ENCODE measurements around the gene LYPD8. TPM values are rescaled to one million over a fixed set of nuclear protein-coding genes. Genes with fewer than 3 reads are reported as not detected.

Gene LYPD8
- total and polyA plus RNA-seq, 2 donors (not counting 1 experiment from before 2014, with no cell fraction given), result 0.17 TPM; not detected in 1

DNA sequence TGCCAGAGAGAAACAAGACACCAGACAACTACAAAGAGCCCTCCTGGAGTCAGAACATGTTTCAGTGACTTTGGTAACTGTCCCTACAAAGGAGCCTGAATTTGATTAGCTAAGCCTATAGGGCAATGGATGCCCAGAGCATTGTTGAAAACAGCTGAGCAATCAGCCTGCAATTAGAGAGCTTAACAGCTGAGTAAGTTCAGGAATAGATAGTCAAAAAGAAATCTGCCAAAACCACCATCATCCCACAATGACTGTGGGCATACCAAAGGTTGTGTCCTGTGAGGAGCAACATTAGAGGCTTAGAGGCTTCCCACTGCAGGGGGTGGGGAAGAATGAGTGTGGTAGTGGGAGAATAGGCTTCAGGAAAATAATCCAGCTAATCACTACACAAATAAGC lies 38.0 kb upstream of the LYPD8 start:
- no peak for TF ChIP-seq EZH2 (IDR thresholded peaks at IDR 0.05; ENCODE audit: low read length, missing control alignments)
- TF ChIP-seq, protein P1, sequence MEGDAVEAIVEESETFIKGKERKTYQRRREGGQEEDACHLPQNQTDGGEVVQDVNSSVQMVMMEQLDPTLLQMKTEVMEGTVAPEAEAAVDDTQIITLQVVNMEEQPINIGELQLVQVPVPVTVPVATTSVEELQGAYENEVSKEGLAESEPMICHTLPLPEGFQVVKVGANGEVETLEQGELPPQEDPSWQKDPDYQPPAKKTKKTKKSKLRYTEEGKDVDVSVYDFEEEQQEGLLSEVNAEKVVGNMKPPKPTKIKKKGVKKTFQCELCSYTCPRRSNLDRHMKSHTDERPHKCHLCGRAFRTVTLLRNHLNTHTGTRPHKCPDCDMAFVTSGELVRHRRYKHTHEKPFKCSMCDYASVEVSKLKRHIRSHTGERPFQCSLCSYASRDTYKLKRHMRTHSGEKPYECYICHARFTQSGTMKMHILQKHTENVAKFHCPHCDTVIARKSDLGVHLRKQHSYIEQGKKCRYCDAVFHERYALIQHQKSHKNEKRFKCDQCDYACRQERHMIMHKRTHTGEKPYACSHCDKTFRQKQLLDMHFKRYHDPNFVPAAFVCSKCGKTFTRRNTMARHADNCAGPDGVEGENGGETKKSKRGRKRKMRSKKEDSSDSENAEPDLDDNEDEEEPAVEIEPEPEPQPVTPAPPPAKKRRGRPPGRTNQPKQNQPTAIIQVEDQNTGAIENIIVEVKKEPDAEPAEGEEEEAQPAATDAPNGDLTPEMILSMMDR (conservative IDR thresholded peaks at IDR 0.05 in 1 of 2, IDR thresholded peaks at IDR 0.05 in 1 of 2; ENCODE audit: low read depth in 1 of 2, low read length in 2 of 2), result no peak
- Histone ChIP-seq H3K79me2 (ENCODE audit: control insufficient read depth, insufficient read depth, low read length) (no peaks in the 10 kb centered on the region), H3K4me3 (replicated peaks in 1 of 4; ENCODE audit: control extremely low read depth in 1 of 4, insufficient read depth in 1 of 4, low read depth in 3 of 4, low read length in 4 of 4) (no peak overlapping the region), H3K4me2 (ENCODE audit: extremely low read depth, insufficient read depth, low read length) (no peak overlapping the region), H3K27ac (ENCODE audit: insufficient read depth, low read length) (no peak overlapping the region), H3K9ac (ENCODE audit: insufficient read depth, low read length) (no peak overlapping the region), H3K9me3 (ENCODE audit: control insufficient read depth, insufficient read depth, low read depth, low read length) (no peaks in the 10 kb centered on the region), H3K36me3 (ENCODE audit: control insufficient read depth, insufficient read depth, low read length) (no peaks in the 10 kb centered on the region), H2AFZ (ENCODE audit: low read length) (no peak overlapping the region), H3K27me3 (ENCODE audit: control insufficient read depth, insufficient read depth, low read length) (no peaks in the 10 kb centered on the region), H4K20me1 (ENCODE audit: control insufficient read depth, extremely low read depth, insufficient read depth, low read length) (no peaks in the 10 kb centered on the region), H3K4me1 (ENCODE audit: control insufficient read depth, extremely low read depth, insufficient read depth, low read length) (no peaks in the 10 kb centered on the region)
- no peak for DNase-seq (ENCODE audit: low read depth in 2 of 2)

DNA sequence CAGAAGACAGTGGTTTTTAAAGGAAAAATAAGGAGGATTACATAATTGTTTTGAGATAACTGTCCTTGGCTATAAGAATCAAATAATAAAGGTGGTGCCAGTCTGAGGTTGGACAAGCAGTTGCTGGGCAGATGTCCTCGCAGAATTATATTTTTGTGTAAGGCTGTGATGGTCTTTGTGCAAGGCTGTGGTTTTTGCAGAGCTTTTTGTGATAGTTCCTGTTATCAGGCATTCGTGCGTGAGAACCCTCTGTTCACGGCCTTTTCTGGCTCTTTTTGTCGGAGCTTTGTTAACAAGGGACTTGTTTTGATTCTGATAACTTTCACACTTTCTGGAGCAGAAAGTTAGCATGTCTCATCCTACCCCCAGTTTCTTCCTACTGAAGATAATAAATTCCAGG lies 36.8 kb upstream of the LYPD8 start:
- Histone ChIP-seq H3K9me3 (ENCODE audit: control insufficient read depth, insufficient read depth, low read depth, low read length) (no peaks in the 10 kb centered on the region), H3K4me2 (ENCODE audit: extremely low read depth, insufficient read depth, low read length) (no peak overlapping the region), H3K27ac (ENCODE audit: insufficient read depth, low read length) (no peak overlapping the region), H4K20me1 (ENCODE audit: control insufficient read depth, extremely low read depth, insufficient read depth, low read length) (no peaks in the 10 kb centered on the region), H3K4me1 (ENCODE audit: control insufficient read depth, extremely low read depth, insufficient read depth, low read length) (no peaks in the 10 kb centered on the region), H3K4me3 (replicated peaks in 1 of 4; ENCODE audit: control extremely low read depth in 1 of 4, insufficient read depth in 1 of 4, low read depth in 3 of 4, low read length in 4 of 4) (no peak overlapping the region), H3K36me3 (ENCODE audit: control insufficient read depth, insufficient read depth, low read length) (no peaks in the 10 kb centered on the region), H3K79me2 (ENCODE audit: control insufficient read depth, insufficient read depth, low read length) (no peaks in the 10 kb centered on the region), H3K27me3 (ENCODE audit: control insufficient read depth, insufficient read depth, low read length) (no peaks in the 10 kb centered on the region), H3K9ac (ENCODE audit: insufficient read depth, low read length) (no peak overlapping the region), H2AFZ (ENCODE audit: low read length) (no peak overlapping the region)
- no peak for DNase-seq (ENCODE audit: low read depth in 2 of 2)
- no peak for TF ChIP-seq EZH2 (IDR thresholded peaks at IDR 0.05; ENCODE audit: low read length, missing control alignments)
- TF ChIP-seq, protein P1 (conservative IDR thresholded peaks at IDR 0.05 in 1 of 2, IDR thresholded peaks at IDR 0.05 in 1 of 2; ENCODE audit: low read depth in 1 of 2, low read length in 2 of 2), result no peak

DNA sequence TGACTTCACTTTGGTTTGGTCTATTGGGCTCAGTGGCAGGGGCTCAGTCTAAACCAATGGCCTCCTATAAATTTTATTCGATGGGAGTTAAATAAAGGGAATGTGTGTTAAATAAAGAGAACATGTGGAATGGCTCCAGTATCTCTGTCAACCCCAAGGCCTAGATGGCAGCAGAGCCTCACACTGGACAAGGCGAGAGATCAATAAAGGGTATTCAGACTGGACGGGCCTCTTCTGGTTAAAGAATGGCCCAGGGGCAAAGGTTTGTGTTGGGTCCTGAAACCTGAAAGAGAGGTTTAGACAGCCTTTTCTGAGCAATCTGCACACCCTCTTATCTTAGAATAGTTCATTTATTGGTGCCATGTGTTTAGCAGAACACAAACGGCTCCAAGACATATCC lies 35.5 kb upstream of the LYPD8 start:
- no peaks in the 10 kb centered on the region for H4K20me1 ChIP-seq (ENCODE audit: control insufficient read depth, extremely low read depth, insufficient read depth, low read length)
- H3K4me2 ChIP-seq (ENCODE audit: extremely low read depth, insufficient read depth, low read length), result no peak overlapping the region
- no peaks in the 10 kb centered on the region for H3K79me2 ChIP-seq (ENCODE audit: control insufficient read depth, insufficient read depth, low read length)
- no peak overlapping the region for H3K4me3 ChIP-seq (replicated peaks in 1 of 4; ENCODE audit: control extremely low read depth in 1 of 4, insufficient read depth in 1 of 4, low read depth in 3 of 4, low read length in 4 of 4)
- H3K9me3 ChIP-seq (ENCODE audit: control insufficient read depth, insufficient read depth, low read depth, low read length), result no peaks in the 10 kb centered on the region
- H3K27ac ChIP-seq (ENCODE audit: insufficient read depth, low read length), result no peak overlapping the region
- H3K36me3 ChIP-seq (ENCODE audit: control insufficient read depth, insufficient read depth, low read length), result no peaks in the 10 kb centered on the region
- H3K27me3 ChIP-seq (ENCODE audit: control insufficient read depth, insufficient read depth, low read length), result no peaks in the 10 kb centered on the region
- TF ChIP-seq, protein P1 (conservative IDR thresholded peaks at IDR 0.05 in 1 of 2, IDR thresholded peaks at IDR 0.05 in 1 of 2; ENCODE audit: low read depth in 1 of 2, low read length in 2 of 2), result no peak
- TF ChIP-seq EZH2 (IDR thresholded peaks at IDR 0.05; ENCODE audit: low read length, missing control alignments), result no peak
- no peak for DNase-seq (ENCODE audit: low read depth in 2 of 2)
- H3K9ac ChIP-seq (ENCODE audit: insufficient read depth, low read length), result no peak overlapping the region
- no peak overlapping the region for H2AFZ ChIP-seq (ENCODE audit: low read length)
- no peaks in the 10 kb centered on the region for H3K4me1 ChIP-seq (ENCODE audit: control insufficient read depth, extremely low read depth, insufficient read depth, low read length)

All from fibroblast of lung (primary cell).